GM12891 (cell line): ENCODE results near the gene ERBB3.
"Not testable (repeated sequence)": the region's sequence is repeated elsewhere in the genome, so short reads cannot be mapped to it uniquely, and the experiment has no call there.

ENCODE experiments used
- POLR2A ChIP-seq: IDR thresholded peaks from 2 replicates; pipeline ENCODE4 v1.6.1; 2011; ENCODE audit warnings: low read depth, low read length, control low read depth
- POLR2AphosphoS5 ChIP-seq: IDR thresholded peaks from 2 replicates; pipeline ENCODE4 v1.6.1; 2011; ENCODE audit warnings: low read depth, low read length, control low read depth
- TAF1 ChIP-seq: IDR thresholded peaks from 2 replicates; pipeline ENCODE4 v1.6.1; 2011; ENCODE audit warnings: low read depth, low read length, control low read depth

DNA sequence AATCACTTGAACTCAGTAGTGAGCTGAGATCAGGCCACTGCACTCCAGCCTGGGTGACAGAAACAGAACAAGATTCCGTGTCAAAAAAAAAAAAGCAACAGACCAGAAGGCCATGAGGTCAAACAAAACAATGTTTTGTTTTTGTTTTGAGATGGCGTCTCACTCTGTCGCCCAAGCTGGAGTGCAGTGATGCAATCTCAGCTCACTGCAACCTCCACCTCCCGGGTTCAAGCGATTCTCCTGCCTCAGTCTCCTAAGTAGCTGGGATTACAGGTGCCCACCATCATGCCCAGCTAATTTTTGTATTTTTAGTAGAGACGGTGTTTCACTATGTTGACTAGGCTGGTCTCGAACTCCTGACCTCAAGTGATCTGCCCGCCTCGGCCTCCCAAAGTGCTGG lies 2.0 kb upstream of the ERBB3 start:
- TF ChIP-seq POLR2A, POLR2AphosphoS5, TAF1: not testable (repeated sequence)
